MCF 10A (cell line): ENCODE results near the gene NRIP1. TPM values are rescaled to one million over a fixed set of nuclear protein-coding genes. Genes with fewer than 3 reads are reported as not detected.

ENCODE experiments used
- BruUV-seq: library from RNA; stranded (reverse); fragments of 400-500 nt; replicated peaks from 2 replicates; lab custom pipeline; 2021; lab: Mats Ljungman, UMichigan
- CTCF ChIA-PET: fragments of 300-600 bp; sonication (Branson Sonifier 250); formaldehyde crosslinking; extraction: SDS; loops from one replicate; lab custom pipeline; 2021; ENCODE audit warnings: antibody characterized with exemption, inconsistent platforms; lab: Yijun Ruan, JAX
- POLR2A ChIA-PET: fragments of 300-600, 350-650 bp; sonication (Branson Sonifier 250); formaldehyde crosslinking; extraction: SDS; loops from one replicate; lab custom pipeline; 2020; ENCODE audit warnings: antibody characterized with exemption, inconsistent platforms; lab: Yijun Ruan, JAX
- DNase-seq: peaks from one replicate; pipeline ENCODE4 v3.0.0-alpha.2; 2018; ENCODE audit not compliant: unreplicated experiment
- H3K27ac Mint-ChIP-seq: one replicate; pipeline ENCODE4 v1.8.0; 2022; ENCODE audit warnings: mild to moderate bottlenecking, low read depth, mixed read lengths; ENCODE audit not compliant: unreplicated experiment
- H3K27me3 Mint-ChIP-seq: one replicate; pipeline ENCODE4 v1.8.0; 2022; ENCODE audit warnings: mixed read lengths; ENCODE audit not compliant: insufficient read depth, unreplicated experiment
- H3K36me3 Mint-ChIP-seq: one replicate; pipeline ENCODE4 v1.8.0; 2022; ENCODE audit warnings: mild to moderate bottlenecking, moderate library complexity, mixed read lengths; ENCODE audit not compliant: insufficient read depth, unreplicated experiment
- H3K4me1 Mint-ChIP-seq: one replicate; pipeline ENCODE4 v1.8.0; 2022; ENCODE audit warnings: mixed read lengths; ENCODE audit not compliant: insufficient read depth, unreplicated experiment
- H3K4me3 Mint-ChIP-seq: one replicate; pipeline ENCODE4 v1.8.0; 2022; ENCODE audit warnings: mild to moderate bottlenecking, moderate library complexity, mixed read lengths; ENCODE audit not compliant: unreplicated experiment
- H3K9me3 Mint-ChIP-seq: one replicate; pipeline ENCODE4 v1.8.0; 2022; ENCODE audit warnings: mixed read lengths; ENCODE audit not compliant: unreplicated experiment
- intact Hi-C: fragments of 100-400 bp; cut with micrococcal nuclease; formaldehyde crosslinking; loops from 2 replicates; pipeline ENCODE4 v1.14.1; 2022
- total RNA-seq: library from RNA; stranded (reverse); gene quantifications from 2 replicates; pipeline ENCODE4 v1.2.3, GENCODE V29; 2022
- TF ChIP-seq, protein P1 (sequence below): fragments of 200-600 bp; IDR thresholded peaks from one replicate; pipeline ENCODE4 v1.8.0; 2022; ENCODE audit warnings: antibody characterized with exemption, mild to moderate bottlenecking; ENCODE audit not compliant: unreplicated experiment

Gene NRIP1
- total RNA-seq, 1 experiment from 2014 or later: 31.4 TPM

DNA sequence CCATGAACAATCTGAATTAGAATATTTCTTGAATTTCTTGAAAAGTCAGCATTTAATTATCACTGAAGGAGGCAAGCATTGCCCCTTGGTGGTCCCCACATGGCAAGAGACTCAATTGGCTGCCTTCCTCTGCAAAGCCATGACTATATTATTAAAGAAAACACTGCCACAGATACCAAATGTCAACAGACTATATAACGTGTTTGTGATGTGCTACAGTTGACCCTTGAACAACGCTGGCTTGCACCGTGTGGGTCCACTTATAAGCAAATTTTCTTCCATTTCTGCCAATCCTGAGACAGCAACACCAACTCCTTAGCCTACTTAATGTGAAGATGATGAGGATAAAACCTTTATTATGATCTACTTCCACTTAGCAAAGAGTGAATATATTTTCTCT is 66.5 kb downstream of the NRIP1 start:
- no peaks in the 10 kb centered on the region for H3K27me3 Mint-ChIP-seq
- ChIA-PET CTCF (no interaction called here), POLR2A (interaction anchor here (0.9 to 1.4 kb wide), 3 partner anchors 14 to 119 kb away, joined by 3 to 4 read pairs (median 3); no protein-coding TSS in a partner anchor)
- TF ChIP-seq, protein P1, sequence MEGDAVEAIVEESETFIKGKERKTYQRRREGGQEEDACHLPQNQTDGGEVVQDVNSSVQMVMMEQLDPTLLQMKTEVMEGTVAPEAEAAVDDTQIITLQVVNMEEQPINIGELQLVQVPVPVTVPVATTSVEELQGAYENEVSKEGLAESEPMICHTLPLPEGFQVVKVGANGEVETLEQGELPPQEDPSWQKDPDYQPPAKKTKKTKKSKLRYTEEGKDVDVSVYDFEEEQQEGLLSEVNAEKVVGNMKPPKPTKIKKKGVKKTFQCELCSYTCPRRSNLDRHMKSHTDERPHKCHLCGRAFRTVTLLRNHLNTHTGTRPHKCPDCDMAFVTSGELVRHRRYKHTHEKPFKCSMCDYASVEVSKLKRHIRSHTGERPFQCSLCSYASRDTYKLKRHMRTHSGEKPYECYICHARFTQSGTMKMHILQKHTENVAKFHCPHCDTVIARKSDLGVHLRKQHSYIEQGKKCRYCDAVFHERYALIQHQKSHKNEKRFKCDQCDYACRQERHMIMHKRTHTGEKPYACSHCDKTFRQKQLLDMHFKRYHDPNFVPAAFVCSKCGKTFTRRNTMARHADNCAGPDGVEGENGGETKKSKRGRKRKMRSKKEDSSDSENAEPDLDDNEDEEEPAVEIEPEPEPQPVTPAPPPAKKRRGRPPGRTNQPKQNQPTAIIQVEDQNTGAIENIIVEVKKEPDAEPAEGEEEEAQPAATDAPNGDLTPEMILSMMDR: no peak
- H3K4me1 Mint-ChIP-seq: peaks cover 26% of the 10 kb centered on the region
- H3K4me3 Mint-ChIP-seq: no peak overlapping the region
- no peak overlapping the region for H3K27ac Mint-ChIP-seq
- no peaks in the 10 kb centered on the region for H3K9me3 Mint-ChIP-seq
- DNase-seq: no peak
- intact Hi-C loops: no loop called here
- H3K36me3 Mint-ChIP-seq: no peaks in the 10 kb centered on the region
- BruUV-seq: no TSS peak

DNA sequence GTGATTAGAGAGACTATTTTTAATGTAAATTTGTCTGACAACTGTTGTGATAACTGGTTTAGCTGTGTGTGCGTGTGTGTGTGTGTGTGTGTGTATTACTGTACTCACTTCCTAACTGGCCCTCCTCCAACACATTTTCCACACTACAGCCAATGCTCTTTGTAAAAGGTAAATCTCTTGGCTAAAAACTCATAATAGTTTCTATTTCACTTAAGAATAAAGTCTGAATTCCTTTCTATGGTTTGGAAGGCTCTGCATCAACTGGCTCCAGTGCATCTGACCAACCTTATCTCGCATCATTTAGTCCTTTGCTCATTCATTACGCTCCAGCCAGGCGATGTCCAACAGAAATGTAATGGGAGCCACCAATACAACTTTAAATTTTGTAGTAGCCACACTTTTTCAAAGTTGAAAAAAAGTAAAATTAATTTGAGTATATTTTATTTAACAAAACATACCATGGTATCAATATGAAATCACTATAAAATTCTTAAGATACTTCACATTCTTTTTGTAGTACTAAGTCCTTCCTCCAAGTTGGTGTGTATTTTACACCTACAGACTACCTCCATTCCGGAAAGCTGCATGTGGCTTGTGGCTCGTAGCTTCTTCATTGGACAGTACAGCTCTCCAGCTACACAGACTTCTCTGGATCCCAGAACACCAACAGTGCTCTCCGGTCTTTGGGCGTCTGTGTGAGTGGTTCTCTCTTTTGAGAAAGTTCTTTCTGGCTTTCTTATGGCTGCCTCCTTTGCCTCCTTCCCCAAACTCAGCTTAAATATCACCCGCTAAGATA is 68.9 kb downstream of the NRIP1 start:
- no peak overlapping the region for H3K4me3 Mint-ChIP-seq
- peak overlapping the region; percentile 8 for H3K27ac Mint-ChIP-seq
- ChIA-PET POLR2A (interaction anchor here (0.6 to 0.9 kb wide), 2 partner anchors 58 to 536 kb away, joined by 4 to 5 read pairs; no protein-coding TSS in a partner anchor), CTCF (interaction anchor here (0.7 kb wide), 1 partner anchor 527 kb away, joined by 3 read pairs; no protein-coding TSS in a partner anchor)
- intact Hi-C loops: no loop called here
- DNase-seq: peak; percentile 17
- peaks cover 26% of the 10 kb centered on the region for H3K4me1 Mint-ChIP-seq
- no peaks in the 10 kb centered on the region for H3K36me3 Mint-ChIP-seq
- BruUV-seq: no TSS peak
- no peaks in the 10 kb centered on the region for H3K27me3 Mint-ChIP-seq
- H3K9me3 Mint-ChIP-seq: no peaks in the 10 kb centered on the region
- TF ChIP-seq, protein P1: no peak

DNA sequence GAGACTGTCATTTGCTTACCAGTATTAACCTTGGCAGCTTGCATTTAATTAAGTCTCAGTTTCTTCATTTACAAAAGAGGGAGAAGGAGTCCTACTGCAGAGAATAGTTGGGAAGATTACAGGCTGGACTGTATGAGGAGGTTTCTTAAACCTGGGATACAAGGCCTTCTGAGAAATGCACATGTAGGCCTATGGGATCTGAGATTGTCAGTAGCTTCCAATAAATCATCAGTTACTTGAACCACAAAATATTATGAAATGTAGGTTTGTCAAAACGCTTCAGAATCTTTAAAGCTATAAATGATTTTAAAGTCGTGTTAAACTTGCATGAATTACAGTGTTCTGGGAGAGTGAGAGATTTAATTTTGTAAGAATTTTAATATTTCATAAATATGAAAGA is 69.6 kb downstream of the NRIP1 start:
- H3K36me3 Mint-ChIP-seq: no peaks in the 10 kb centered on the region
- CTCF ChIA-PET: interaction anchor here (0.7 kb wide), 3 partner anchors 105 to 527 kb away, joined by 3 to 4 read pairs (median 3); no protein-coding TSS in a partner anchor
- H3K27ac Mint-ChIP-seq: no peak overlapping the region
- H3K9me3 Mint-ChIP-seq: no peaks in the 10 kb centered on the region
- no peak overlapping the region for H3K4me3 Mint-ChIP-seq
- no peaks in the 10 kb centered on the region for H3K27me3 Mint-ChIP-seq
- intact Hi-C loops: no loop called here
- TF ChIP-seq, protein P1: no peak
- DNase-seq: no peak
- POLR2A ChIA-PET: interaction anchor here (0.9 kb wide), 1 partner anchor 59 kb away, joined by 4 read pairs; no protein-coding TSS in a partner anchor
- BruUV-seq: no TSS peak
- peaks cover 28% of the 10 kb centered on the region for H3K4me1 Mint-ChIP-seq

DNA sequence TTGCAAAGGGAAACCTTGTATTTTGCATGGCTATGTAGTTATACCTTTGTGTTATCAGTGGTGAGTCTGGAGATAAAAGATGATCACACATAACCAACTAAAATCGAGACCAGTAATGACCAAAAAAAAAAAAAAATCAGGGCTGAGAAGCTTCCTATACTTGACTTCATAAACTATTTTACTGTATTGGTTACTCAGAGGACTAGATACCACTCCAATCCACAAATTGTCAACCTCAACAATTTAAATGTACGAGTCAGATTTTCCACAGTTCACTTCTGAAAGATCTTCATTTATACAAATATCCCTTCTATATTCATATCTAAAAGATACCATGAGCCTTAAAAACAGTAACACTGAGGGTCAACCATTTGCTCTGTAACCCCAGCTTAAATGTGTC is 71.7 kb downstream of the NRIP1 start:
- H3K9me3 Mint-ChIP-seq: no peaks in the 10 kb centered on the region
- CTCF ChIA-PET: no interaction called here
- no TSS peak for BruUV-seq

More for the DNA sequence above, 71.7 kb downstream of the NRIP1 start:
- DNase-seq: no peak
- Mint-ChIP-seq H3K4me1 (peaks cover 32% of the 10 kb centered on the region), H3K27me3 (no peaks in the 10 kb centered on the region), H3K27ac (no peak overlapping the region), H3K4me3 (no peak overlapping the region), H3K36me3 (no peaks in the 10 kb centered on the region)
- intact Hi-C loops: no loop called here
- TF ChIP-seq, protein P1: no peak
- POLR2A ChIA-PET: interaction anchor here (1.0 kb wide), 1 partner anchor 11 kb away, joined by 3 read pairs; no protein-coding TSS in a partner anchor
